Kidney tubule cell (primary cell): Measurements from ENCODE around the gene LRRC42.
A peak's percentile ranks its signal among the peaks of the same experiment; 100 is the strongest.

Source experiments
- DNase-seq: peaks from one replicate; pipeline ENCODE4 v3.0.0-alpha.2; 2018; ENCODE audit warnings: low spot score

The LRRC42 gene

GRCh38 chr1:53942127-53942957 is 3.8 kb upstream of the LRRC42 start:
- peak; percentile 25 for DNase-seq

DNA sequence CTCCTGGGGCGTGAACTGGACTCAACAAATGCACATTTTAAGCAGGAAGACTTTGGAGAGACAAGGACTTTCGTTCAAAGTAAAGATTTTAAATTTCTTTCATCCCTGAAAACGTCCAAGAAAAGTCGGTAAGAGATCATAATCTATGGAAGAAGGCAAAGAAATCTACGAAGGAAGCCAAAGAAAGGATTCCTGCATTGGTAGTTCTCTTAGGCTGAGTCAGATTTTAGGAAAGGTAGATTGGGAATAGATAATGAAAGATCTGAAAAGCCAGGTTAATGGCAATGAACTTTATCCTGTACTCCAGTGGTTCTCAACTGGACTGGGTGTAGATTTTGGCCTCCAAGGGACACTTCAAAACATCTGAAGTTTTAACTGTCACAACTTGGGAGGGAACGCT is 3.1 kb upstream of the LRRC42 start:
- DNase-seq = no peak

DNA sequence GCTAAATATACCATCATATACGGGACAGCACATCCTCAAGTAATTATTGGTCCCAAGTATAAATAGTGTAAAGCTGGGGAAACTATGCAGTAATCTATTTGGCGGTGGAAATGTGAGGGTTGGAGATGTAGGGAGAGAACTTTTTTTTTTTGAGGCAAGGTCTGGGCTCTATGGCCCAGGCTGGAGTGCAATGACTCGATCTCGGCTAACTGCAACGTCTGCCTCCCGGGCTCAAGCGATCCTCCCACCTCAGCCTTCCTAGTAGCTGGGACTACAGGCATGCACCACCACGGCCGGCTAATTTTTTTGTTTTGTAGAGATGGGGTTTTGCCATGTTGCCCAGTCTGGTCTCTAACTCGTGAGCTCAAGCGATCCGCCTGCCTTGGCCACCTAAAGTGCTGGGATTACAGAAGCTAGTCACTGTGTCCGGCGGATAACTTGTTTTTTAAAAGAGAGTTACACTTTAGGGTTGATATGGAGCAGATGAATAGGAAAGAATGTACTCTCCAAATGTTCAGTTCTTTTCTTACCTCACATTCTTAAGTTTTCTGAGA is 2.6 kb upstream of the LRRC42 start:
- DNase-seq = no peak

DNA sequence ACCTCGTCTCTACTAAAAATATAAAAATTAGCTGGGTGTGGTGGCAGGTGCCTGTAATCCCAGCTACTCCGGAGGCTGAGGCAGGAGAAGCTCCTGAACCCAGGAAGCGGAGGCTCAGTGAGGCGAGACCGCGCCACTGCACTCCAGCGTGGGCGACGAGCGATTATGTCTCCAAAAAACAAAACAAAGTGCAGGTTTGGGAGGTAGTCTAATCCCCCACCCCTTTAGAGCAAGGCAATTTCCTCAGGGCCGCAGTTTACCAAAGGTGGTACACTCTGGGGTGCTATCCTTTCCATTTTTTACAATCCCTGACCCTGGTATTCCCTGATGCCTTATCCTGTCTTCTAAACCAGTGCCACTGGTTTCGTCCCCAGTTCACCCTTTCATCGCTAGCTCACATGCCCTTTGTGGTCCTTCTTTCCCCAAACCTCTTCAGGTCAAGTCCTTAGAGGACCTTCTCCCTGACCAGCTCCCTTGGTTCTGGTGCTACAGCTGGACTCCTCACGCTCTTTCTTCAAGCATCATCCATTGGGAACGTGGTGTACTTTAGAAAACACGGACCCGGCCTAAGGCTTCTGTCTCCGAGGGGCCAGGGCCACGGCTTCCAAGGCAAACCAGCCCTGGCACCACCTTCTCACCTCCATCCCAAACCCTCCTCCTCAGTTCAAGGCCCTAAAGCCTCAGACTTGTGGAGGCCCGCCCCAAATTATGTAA is 1.5 kb upstream of the LRRC42 start:
- DNase-seq = peak; percentile 14

DNA sequence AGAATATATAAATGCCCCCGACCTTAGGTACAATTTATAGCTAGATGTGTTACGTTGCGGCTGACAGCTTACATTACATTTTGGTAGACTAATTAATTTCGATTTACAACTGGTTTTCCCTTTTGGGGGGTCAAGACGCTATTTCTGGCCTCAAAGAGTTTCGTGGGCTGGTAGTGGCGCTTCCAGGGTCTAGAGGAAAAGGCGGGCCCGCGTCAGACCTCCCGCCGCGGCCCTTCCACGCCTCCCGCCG is 1.0 kb upstream of the LRRC42 start:
- no peak for DNase-seq

GRCh38 chr1:53945433-53946251 is 508 bp upstream of the LRRC42 start, which contains the start of gene IFT25:
Gene IFT25, minus strand, starts transcription at chr1:53945699. Its CDS starts 5,617 bp downstream, at chr1:53940082.
- peak; percentile 97 for DNase-seq

GRCh38 chr1:53947172-53947907 is 1.2 kb downstream of the LRRC42 start:
- DNase-seq = no peak

- no peak for DNase-seq
Observed at GRCh38 chr1:53948291-53948690, 2.1 kb downstream of the LRRC42 start.

GRCh38 chr1:53949023-53949990 is 3.2 kb downstream of the LRRC42 start:
- peak; percentile 36 for DNase-seq

- DNase-seq = no peak
Observed at GRCh38 chr1:53951697-53952096, 5.5 kb downstream of the LRRC42 start.

GRCh38 chr1:53954128-53954527 is 8.0 kb downstream of the LRRC42 start:
- no peak for DNase-seq

GRCh38 chr1:53956308-53957168 is 10.4 kb downstream of the LRRC42 start:
- no peak for DNase-seq

DNA sequence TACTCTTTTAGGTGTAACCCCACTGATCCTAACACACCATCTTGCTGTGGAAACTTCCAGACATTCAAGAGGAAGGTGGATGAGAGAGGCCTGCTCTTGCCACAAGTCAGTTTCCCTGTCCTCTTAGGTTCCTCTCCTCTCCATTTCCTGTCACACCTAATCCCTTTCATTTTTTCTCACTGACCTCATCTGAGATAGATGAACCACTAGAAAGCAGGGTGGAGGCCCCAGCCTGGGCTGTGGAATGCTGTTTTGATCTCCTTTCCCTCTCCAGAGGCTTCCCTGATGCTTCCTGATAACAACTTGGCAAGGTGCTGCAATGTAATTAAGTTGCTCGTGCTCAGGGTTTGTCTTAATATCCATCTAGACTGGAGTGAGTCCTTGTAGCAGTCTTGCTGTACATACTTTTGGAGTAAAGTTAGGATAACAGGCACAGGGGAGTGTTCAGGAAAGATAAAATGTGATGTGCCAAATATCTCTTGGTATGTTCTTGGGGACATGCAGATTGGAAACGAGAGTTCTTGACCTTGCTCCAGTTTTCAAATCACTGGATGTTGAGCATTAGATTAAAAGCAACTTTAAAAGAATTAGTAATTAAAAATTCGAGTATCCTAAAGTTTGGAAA is 11.2 kb downstream of the LRRC42 start:
- DNase-seq = peak; percentile 87

DNA sequence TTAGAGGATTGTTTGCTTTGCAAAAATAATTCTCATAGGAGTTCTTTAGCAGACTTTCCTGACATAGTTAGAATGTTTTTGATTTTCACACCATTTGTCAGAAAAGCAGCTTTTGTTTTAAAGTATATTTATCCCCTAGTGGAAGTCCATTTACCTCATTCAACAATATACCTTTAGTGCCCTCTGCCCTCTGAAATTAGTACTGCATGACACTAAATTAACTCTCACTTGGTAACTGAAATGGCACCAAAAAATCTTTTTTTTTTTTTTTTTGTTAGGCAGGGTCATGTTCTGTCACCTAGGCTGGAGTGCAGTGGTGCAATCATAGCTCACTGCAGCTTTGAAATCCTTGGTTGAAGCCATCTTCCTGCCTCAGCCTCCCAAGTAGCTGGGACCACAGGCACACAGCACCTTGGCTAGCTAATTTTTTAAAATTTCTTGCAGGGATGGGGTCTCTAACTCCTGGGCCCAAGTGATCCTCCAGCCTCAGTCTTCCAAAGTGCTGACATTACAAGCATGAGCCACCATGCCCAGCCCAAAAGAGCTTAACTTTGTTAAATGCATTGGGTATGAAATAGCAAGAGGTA is 13.6 kb downstream of the LRRC42 start:
- DNase-seq = peak; percentile 35

- no peak for DNase-seq
Observed at GRCh38 chr1:53962395-53962794, 16.2 kb downstream of the LRRC42 start.

GRCh38 chr1:53963460-53963859 is 17.3 kb downstream of the LRRC42 start:
- DNase-seq = no peak

- no peak for DNase-seq
Observed at GRCh38 chr1:53964109-53964508, 18.0 kb downstream of the LRRC42 start.

DNA sequence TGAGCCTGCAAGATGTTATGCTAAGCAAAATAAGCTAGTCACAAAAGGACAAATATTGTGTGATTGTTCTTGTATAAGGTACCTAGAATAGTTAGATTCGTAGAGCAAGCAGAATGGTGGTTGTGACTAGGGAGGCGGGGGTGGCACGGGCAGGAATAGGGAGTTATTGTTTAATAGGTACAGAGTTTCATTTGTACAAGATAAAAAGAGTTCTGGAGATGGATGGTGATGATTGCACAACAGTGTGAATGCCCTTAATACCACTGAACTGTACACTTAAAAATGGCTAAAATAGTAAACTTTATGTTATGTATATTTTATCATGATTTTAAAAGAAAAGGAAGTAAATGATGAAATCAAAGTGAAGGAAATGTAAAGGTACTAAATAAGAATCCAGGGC is 20.6 kb downstream of the LRRC42 start:
- DNase-seq = no peak
